Measurements from ENCODE around the gene TEX36.

Gene TEX36

DNA sequence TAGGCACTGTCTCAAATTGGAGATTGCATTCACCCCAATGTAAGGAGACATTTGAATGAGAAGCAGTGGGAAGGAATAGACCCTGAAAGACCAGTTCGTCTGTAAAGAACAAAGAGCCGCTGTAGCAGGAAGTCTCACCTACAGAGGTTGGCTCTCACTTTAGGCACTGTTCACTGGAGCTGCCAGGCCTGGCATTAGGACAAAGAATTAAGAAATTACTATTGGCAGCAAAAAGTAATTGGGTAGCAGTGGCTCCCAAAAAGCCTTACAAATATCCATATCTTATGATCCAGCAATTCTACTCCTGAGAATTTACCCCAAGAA is 10.5 kb upstream of the TEX36 start:
- H3K4me3 ChIP-seq (ENCODE audit: low read depth, low read length): no peak overlapping the region
- TF ChIP-seq, protein P1, sequence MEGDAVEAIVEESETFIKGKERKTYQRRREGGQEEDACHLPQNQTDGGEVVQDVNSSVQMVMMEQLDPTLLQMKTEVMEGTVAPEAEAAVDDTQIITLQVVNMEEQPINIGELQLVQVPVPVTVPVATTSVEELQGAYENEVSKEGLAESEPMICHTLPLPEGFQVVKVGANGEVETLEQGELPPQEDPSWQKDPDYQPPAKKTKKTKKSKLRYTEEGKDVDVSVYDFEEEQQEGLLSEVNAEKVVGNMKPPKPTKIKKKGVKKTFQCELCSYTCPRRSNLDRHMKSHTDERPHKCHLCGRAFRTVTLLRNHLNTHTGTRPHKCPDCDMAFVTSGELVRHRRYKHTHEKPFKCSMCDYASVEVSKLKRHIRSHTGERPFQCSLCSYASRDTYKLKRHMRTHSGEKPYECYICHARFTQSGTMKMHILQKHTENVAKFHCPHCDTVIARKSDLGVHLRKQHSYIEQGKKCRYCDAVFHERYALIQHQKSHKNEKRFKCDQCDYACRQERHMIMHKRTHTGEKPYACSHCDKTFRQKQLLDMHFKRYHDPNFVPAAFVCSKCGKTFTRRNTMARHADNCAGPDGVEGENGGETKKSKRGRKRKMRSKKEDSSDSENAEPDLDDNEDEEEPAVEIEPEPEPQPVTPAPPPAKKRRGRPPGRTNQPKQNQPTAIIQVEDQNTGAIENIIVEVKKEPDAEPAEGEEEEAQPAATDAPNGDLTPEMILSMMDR (IDR thresholded peaks at IDR 0.05; ENCODE audit: low read depth, low read length): no peak
- TF ChIP-seq MYC (IDR thresholded peaks at IDR 0.05; ENCODE audit: low read depth, low read length) (no peak), POLR2A (IDR thresholded peaks at IDR 0.05; ENCODE audit: extremely low read depth, insufficient read length) (no peak)
- TF ChIP-seq, protein P2, sequence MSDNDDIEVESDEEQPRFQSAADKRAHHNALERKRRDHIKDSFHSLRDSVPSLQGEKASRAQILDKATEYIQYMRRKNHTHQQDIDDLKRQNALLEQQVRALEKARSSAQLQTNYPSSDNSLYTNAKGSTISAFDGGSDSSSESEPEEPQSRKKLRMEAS (IDR thresholded peaks at IDR 0.05; ENCODE audit: low read depth, low read length): no peak
- no peak for DNase-seq (ENCODE audit: low read depth)

DNA sequence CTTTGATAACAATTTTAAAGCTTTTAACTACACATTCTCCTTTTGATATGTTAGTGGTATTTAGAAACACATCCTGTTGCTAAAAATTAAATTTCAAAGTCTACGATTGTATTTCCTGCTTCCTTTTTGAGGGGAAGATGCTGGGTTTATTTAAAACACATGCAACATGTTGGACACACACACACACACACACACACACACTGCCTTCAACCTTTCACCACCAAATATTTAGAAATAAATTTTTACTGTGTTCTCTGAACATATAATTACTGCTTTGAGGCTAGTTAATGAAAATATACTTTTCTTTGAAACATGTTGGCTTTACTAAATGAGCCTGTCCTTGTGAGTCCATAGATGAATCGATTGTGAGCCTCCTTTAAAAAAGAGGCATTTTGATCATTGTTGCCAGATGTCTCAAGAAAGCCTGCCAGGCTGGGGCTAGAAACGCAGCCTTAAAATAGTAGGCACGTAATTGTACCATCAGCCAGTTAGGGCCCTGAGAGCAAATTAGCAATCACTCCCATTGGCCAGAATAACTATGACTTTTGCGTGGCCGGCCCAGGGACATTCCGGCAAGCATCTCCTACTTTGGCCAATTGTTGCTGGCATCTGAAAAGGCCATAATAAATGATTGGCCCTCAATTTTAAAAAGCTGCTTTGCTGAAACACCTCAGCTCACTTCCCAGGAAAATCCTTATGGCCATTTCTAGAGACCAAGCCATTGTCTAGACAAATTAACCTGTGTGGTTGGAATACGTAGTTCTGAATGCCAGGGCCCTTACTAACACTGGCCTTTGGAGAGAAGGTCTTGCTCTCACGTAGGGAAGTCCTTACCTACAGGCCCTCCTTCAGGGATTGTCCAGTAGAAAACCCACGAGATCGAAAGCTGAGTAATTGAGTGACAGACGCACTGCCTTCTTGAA is 9.9 kb upstream of the TEX36 start:
- TF ChIP-seq, protein P1 (IDR thresholded peaks at IDR 0.05; ENCODE audit: low read depth, low read length): no peak
- TF ChIP-seq, protein P2 (IDR thresholded peaks at IDR 0.05; ENCODE audit: low read depth, low read length): no peak
- no peak for TF ChIP-seq POLR2A (IDR thresholded peaks at IDR 0.05; ENCODE audit: extremely low read depth, insufficient read length)
- no peak for TF ChIP-seq MYC (IDR thresholded peaks at IDR 0.05; ENCODE audit: low read depth, low read length)
- no peak overlapping the region for H3K4me3 ChIP-seq (ENCODE audit: low read depth, low read length)
- DNase-seq (ENCODE audit: low read depth): no peak

DNA sequence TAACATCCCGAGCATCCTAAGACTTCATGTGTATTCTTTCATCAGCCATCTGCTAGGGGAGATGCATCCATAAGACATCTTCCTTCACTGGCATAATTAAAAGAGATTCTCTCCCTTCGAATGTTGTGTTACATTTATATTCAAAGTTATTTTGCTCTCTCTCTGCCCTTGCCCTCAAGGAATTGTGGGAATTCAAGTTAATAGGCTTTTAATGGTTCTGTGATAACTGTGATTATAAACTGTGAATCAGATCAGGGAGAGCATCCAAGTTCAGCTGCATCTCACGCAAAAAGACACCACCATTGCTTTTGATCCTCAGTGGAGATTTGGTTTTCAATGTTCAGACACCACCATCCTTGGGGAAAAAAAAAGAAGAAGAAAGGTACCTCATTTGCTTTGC is 9.2 kb upstream of the TEX36 start:
- no peak for TF ChIP-seq POLR2A (IDR thresholded peaks at IDR 0.05; ENCODE audit: extremely low read depth, insufficient read length)
- TF ChIP-seq MYC (IDR thresholded peaks at IDR 0.05; ENCODE audit: low read depth, low read length): no peak
- TF ChIP-seq, protein P2 (IDR thresholded peaks at IDR 0.05; ENCODE audit: low read depth, low read length): no peak
- TF ChIP-seq, protein P1 (IDR thresholded peaks at IDR 0.05; ENCODE audit: low read depth, low read length): no peak
- DNase-seq (ENCODE audit: low read depth): no peak
- H3K4me3 ChIP-seq (ENCODE audit: low read depth, low read length): no peak overlapping the region

DNA sequence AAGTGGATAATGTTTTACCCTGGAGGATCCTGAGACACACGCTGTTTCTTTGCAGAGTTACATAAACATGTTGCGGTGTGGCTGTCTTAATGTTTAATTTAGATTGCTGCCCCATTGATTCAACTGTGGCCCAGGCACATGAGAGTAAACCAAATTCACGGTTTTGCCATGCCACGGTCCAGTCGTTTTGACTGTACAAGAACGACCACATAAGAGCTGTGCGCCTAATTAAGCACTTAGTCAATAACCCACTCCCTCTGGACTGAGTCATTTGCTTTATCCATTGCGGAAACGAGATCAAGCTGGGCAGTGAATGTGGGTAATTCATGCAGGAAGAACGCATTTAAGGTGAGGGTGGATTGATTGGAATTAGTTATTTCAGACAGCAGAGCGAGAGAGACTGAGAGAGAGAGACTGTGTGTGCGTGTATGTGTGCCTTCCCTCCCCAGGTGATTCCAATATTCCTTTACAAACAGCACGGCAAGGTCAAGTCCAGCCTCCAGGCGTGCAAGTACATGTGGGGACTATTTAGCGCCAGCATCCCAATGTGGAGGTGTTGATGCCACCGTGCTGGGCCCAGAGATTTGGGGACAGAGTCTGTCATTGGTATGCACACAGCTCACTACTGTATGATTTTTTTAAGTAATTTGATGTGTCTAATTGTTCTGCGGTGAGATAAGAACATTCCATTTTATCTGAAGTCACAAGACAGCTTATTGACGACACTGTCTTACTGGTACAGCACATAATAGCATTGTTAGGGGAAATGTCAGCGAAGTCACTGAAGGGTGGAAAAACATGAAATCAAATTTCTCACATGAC is 8.4 kb upstream of the TEX36 start:
- DNase-seq (ENCODE audit: low read depth): no peak
- no peak overlapping the region for H3K4me3 ChIP-seq (ENCODE audit: low read depth, low read length)
- no peak for TF ChIP-seq POLR2A (IDR thresholded peaks at IDR 0.05; ENCODE audit: extremely low read depth, insufficient read length)
- TF ChIP-seq, protein P1 (IDR thresholded peaks at IDR 0.05; ENCODE audit: low read depth, low read length): no peak
- no peak for TF ChIP-seq MYC (IDR thresholded peaks at IDR 0.05; ENCODE audit: low read depth, low read length)
- TF ChIP-seq, protein P2 (IDR thresholded peaks at IDR 0.05; ENCODE audit: low read depth, low read length): no peak

DNA sequence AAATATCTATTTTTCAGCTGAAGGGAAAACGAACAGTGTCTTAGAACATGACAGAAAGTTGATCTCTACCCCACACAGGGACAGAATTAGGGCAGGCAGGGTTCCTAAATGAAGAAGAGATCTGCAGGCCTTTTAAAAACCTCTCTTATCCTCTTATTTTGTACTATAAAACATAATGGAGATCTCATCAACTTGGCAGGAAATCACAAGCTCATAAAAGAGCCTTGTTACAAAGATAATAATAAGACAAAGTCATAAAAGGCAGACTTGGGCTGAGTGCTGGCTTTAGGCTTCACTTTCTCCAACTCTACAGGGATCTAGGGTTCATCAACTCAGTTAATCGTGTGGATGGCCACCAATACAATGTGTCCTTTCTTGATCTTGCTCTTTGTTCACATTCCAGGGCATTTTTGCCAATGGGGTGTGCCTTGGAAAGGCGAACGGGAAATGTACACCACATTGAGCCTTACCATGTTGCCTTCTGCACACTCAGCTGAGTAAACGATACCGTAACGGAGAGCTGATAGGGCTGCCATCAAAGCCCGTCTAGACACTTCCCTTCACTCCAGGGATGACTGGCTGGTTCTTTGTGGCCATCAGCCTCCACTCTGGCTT is 7.1 kb upstream of the TEX36 start:
- DNase-seq (ENCODE audit: low read depth): no peak
- H3K4me3 ChIP-seq (ENCODE audit: low read depth, low read length): no peak overlapping the region
- no peak for TF ChIP-seq MYC (IDR thresholded peaks at IDR 0.05; ENCODE audit: low read depth, low read length)
